Subcutaneous adipose tissue (tissue), 4 donors: ENCODE data around the gene BZW1. TPM values are rescaled to one million over a fixed set of nuclear protein-coding genes. Genes with fewer than 3 reads are reported as not detected.

Source experiments
- total RNA-seq, 4 donors: library from RNA; depleted of rRNA; stranded (reverse); fragments of >200 nt; gene quantifications; one replicate each; pipeline ENCODE4 v1.1.0, GENCODE V29; 2016
- TF ChIP-seq, protein P1 (sequence below): fragments of 450-650 bp; IDR thresholded peaks from one replicate; pipeline ENCODE4 v1.5.1; 2016; ENCODE audit warnings: low read depth, mild to moderate bottlenecking, control low read depth, antibody characterized with exemption, moderate library complexity

Gene BZW1
- total RNA-seq, 4 donors from 2014 or later = 168 to 529 (median 350) TPM

GRCh38 chr2:200851398-200852248, 39.9 kb downstream of the BZW1 start:
- TF ChIP-seq, protein P1, sequence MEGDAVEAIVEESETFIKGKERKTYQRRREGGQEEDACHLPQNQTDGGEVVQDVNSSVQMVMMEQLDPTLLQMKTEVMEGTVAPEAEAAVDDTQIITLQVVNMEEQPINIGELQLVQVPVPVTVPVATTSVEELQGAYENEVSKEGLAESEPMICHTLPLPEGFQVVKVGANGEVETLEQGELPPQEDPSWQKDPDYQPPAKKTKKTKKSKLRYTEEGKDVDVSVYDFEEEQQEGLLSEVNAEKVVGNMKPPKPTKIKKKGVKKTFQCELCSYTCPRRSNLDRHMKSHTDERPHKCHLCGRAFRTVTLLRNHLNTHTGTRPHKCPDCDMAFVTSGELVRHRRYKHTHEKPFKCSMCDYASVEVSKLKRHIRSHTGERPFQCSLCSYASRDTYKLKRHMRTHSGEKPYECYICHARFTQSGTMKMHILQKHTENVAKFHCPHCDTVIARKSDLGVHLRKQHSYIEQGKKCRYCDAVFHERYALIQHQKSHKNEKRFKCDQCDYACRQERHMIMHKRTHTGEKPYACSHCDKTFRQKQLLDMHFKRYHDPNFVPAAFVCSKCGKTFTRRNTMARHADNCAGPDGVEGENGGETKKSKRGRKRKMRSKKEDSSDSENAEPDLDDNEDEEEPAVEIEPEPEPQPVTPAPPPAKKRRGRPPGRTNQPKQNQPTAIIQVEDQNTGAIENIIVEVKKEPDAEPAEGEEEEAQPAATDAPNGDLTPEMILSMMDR = no peak

DNA sequence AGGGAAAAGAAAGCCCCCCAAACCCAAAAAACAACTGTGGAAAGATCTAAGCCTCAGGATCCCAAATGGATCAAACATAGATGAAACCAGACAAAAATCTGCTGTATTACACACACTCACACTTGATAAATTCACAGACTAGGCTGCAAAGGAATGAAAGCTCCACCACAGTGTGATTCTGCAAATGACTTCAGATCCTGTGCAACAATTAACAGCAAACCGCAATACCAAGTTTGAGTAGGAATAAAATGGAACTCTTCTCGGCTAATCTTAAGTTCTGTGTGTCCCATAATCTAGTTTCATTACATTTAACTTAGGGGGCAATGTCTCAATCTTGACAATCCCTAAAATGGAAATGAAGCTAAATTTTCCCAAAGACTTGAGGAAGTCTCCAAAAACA, 40.9 kb downstream of the BZW1 start:
- TF ChIP-seq, protein P1 = no peak

DNA sequence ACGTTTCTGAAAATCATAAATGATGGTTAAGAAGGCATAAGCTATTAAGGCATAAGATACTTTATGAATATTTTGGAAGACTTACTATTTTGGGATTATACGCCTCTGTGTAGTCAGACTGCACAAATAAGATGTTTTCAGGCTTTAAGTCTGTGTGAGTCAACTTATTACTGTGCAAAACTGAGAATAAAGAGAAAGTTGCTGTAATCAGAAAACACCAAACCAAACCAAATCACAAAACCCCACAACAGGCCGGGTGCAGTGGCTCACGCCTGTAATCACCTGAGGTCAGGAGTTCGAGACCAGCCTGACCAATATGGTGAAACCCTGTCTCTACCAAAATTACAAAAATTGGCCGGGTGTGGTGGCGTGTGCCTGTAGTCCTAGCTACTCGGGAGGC, 45.1 kb downstream of the BZW1 start:
- TF ChIP-seq, protein P1 = no peak

DNA sequence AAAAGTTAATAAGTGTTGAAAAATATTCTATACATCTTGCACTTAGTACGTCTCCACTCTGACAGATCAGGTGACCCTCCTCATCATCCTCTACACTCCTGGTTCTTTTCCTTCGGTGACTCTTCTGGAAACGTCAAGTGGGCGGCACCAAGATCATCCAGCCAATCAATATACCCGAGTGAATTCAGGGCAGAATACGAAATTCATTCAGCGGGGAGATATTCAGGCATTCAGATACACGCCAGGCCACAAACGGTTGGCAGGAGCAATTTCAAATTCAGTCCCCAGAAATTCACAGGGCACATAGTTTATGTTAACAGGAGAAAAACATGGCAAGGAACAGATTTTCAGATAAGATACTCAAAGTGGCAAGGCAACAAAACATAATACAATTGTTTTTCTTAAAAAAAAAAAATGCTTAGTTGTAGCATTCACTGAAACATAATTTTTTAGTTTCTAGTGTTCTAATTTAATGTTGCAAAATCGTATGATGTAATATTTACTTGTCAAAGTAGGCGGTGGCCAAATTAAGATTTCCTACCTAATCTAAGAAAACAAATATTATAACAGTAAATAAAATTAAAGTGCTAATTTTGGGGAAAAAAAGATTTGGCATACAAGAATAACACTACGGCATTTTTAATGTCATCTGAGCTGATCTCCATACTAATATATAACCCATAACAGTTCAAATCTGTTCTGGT, 48.5 kb downstream of the BZW1 start:
- TF ChIP-seq, protein P1 = no peak

DNA sequence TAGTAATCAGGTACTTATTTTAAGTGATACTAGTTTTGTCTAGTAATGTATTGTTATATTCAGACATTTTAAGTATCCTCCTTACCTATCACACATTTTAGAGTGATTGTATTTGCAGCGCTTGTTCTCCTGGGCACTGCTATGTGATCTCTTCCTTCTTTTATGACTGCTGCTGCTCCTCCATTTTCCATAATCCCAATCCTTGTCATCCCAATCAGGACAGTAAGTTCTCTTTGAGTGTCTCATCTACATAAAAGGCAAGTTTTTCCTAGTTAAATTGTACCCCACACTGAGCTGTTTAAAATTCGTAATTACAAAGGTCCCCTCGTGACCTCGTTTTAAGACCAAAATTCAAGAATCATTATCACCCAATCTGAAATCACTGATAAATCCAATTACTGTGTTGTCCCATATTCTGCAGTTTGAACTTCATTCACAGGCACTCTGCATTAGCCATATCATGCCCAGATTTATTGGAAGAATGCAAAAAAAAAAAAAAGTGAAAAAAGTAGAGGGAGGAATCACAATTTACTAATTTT, 50.0 kb downstream of the BZW1 start:
- TF ChIP-seq, protein P1 = no peak

DNA sequence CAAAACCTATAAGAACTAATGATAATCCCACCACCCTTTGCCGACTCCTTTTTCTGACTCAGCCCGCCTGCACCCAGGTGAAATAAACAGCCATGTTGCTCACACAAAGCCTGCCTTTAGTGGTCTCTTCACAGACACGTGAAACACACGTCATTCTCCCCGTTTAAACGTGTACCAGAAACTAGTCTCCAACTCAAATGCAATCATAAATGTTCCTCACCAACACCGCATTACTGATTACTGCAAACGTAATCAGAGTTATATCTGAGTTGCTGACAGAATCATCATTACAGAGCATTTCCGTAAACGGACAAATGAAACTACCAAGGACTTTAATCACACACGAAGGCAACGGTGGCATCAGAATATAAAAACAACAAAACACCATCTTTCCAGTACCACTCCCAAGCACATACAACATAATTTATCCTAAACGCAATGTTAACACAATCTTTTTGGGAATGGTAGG, 50.9 kb downstream of the BZW1 start:
- TF ChIP-seq, protein P1 = no peak

- TF ChIP-seq, protein P1 = no peak
Observed at GRCh38 chr2:200863782-200864175, 52.1 kb downstream of the BZW1 start.
